GM23338 (cell line): ENCODE measurements around the gene DCAF16. TPM values are rescaled to one million over a fixed set of nuclear protein-coding genes. Genes with fewer than 3 reads are reported as not detected.

ENCODE experiments used
- ATAC-seq: fragments of 200-7000 bp; cut with Tn5 transposase; 3 replicates; pipeline ENCODE4 v1.9.1; 2020
- DNase-seq: peaks from one replicate; pipeline ENCODE4 v3.0.0-alpha.2; 2015; ENCODE audit warnings: low spot score
- H2AFZ ChIP-seq: fragments of 200-600 bp; sonication (generic); 2 replicates; pipeline ENCODE4 v1.8.0; 2016; ENCODE audit warnings: antibody characterized with exemption, mild to moderate bottlenecking, moderate library complexity
- H3F3A ChIP-seq: fragments of 200-600 bp; sonication (generic); replicated peaks from 2 replicates; pipeline ENCODE4 v1.8.0; 2017; ENCODE audit warnings: antibody characterized with exemption, mixed run types, low read depth
- H3K27ac ChIP-seq: fragments of 200-600 bp; sonication (generic); 2 replicates; pipeline ENCODE4 v1.6.1; 2016; ENCODE audit warnings: low read depth
- H3K27me3 ChIP-seq: fragments of 200-600 bp; sonication (generic); 2 replicates; pipeline ENCODE4 v1.8.0; 2016; ENCODE audit warnings: mild to moderate bottlenecking, mixed run types, moderate library complexity; ENCODE audit not compliant: insufficient read depth
- H3K36me3 ChIP-seq: fragments of 200-600 bp; sonication (generic); 2 replicates; pipeline ENCODE4 v1.8.0; 2016; ENCODE audit warnings: mild to moderate bottlenecking; ENCODE audit not compliant: insufficient read depth
- H3K4me1 ChIP-seq: fragments of 200-600 bp; sonication (generic); 2 replicates; pipeline ENCODE4 v1.8.0; 2016; ENCODE audit warnings: mild to moderate bottlenecking, moderate library complexity; ENCODE audit not compliant: insufficient read depth
- H3K4me2 ChIP-seq: fragments of 200-600 bp; sonication (generic); 2 replicates; pipeline ENCODE4 v1.7.1; 2017; ENCODE audit warnings: mixed run types
- H3K4me3 ChIP-seq: fragments of 200-600 bp; sonication (generic); 2 replicates; pipeline ENCODE4 v1.6.1; 2016; ENCODE audit warnings: mixed run types
- H3K79me2 ChIP-seq: fragments of 200-600 bp; sonication (generic); replicated peaks from 2 replicates; pipeline ENCODE4 v1.8.0; 2017; ENCODE audit warnings: mild to moderate bottlenecking; ENCODE audit not compliant: insufficient read depth
- H3K9me2 ChIP-seq: fragments of 200-600 bp; sonication (generic); 2 replicates; pipeline ENCODE4 v1.8.0; 2017; ENCODE audit not compliant: insufficient read depth
- H4K20me1 ChIP-seq: fragments of 200-600 bp; sonication (generic); replicated peaks from 2 replicates; pipeline ENCODE4 v1.8.0; 2017; ENCODE audit warnings: mild to moderate bottlenecking; ENCODE audit not compliant: insufficient read depth
- H3K27ac Mint-ChIP-seq: 2 replicates; pipeline ENCODE4 v1.8.0; 2020; ENCODE audit warnings: inconsistent platforms, mild to moderate bottlenecking, moderate library complexity, mixed read lengths
- H3K27me3 Mint-ChIP-seq: 3 replicates; pipeline ENCODE4 v1.8.0; 2022; ENCODE audit warnings: low read depth, mild to moderate bottlenecking, moderate library complexity, mixed read lengths, inconsistent platforms; ENCODE audit not compliant: insufficient read depth, poor library complexity
- H3K36me3 Mint-ChIP-seq: 3 replicates; pipeline ENCODE4 v1.8.0; 2021; ENCODE audit warnings: low read depth, mild to moderate bottlenecking, inconsistent platforms, moderate library complexity, mixed read lengths
- H3K4me1 Mint-ChIP-seq: 3 replicates; pipeline ENCODE4 v1.8.0; 2020; ENCODE audit warnings: mild to moderate bottlenecking, inconsistent platforms, mixed read lengths
- H3K4me3 Mint-ChIP-seq: 3 replicates; pipeline ENCODE4 v1.8.0; 2021; ENCODE audit warnings: moderate library complexity, mild to moderate bottlenecking, inconsistent platforms, mixed read lengths
- H3K9me3 Mint-ChIP-seq: 3 replicates; pipeline ENCODE4 v1.8.0; 2020; ENCODE audit warnings: moderate library complexity, mild to moderate bottlenecking, inconsistent platforms, mixed read lengths
- CREB1 ChIP-seq: fragments of 250-450 bp; sonication (Bioruptor Pico); IDR thresholded peaks from 2 replicates; pipeline ENCODE4 v1.5.0; 2020; ENCODE audit warnings: low read depth, mild to moderate bottlenecking, moderate library complexity
- EZH2 ChIP-seq: fragments of 200-600 bp; sonication (generic); IDR thresholded peaks from one replicate; pipeline ENCODE4 v1.8.0; 2017; ENCODE audit warnings: antibody characterized with exemption, mild to moderate bottlenecking, low read depth; ENCODE audit not compliant: unreplicated experiment
- EZH2phosphoT487 ChIP-seq: fragments of 200-600 bp; sonication (generic); IDR thresholded peaks from one replicate; pipeline ENCODE4 v1.8.1; 2018; ENCODE audit warnings: antibody characterized with exemption; ENCODE audit not compliant: unreplicated experiment
- JUNB ChIP-seq: IDR thresholded peaks from one replicate; pipeline ENCODE4 v1.6.1; 2016; ENCODE audit warnings: antibody characterized with exemption; ENCODE audit not compliant: unreplicated experiment
- NANOG ChIP-seq: IDR thresholded peaks from 2 replicates; pipeline ENCODE4 v1.6.1; 2016; ENCODE audit warnings: antibody characterized with exemption, borderline replicate concordance
- POLR2AphosphoS5 ChIP-seq: IDR thresholded peaks from 2 replicates; pipeline ENCODE4 v1.6.1; 2016; ENCODE audit warnings: antibody characterized with exemption, low read depth
- STAT1 ChIP-seq: IDR thresholded peaks from one replicate; pipeline ENCODE4 v1.6.1; 2016; ENCODE audit warnings: antibody characterized with exemption; ENCODE audit not compliant: unreplicated experiment
- ZNF114 ChIP-seq: fragments of 250-450 bp; sonication (Bioruptor Pico); IDR thresholded peaks from 2 replicates; pipeline ENCODE4 v1.5.0; 2020; ENCODE audit warnings: mild to moderate bottlenecking, moderate library complexity
- ZNF331 ChIP-seq: fragments of 250-450 bp; sonication (Bioruptor Pico); IDR thresholded peaks from 2 replicates; pipeline ENCODE4 v1.5.0; 2020; ENCODE audit warnings: low read depth, mild to moderate bottlenecking, moderate library complexity
- polyA plus RNA-seq: library from polyadenylated mRNA; unstranded; fragments of >200 nt; fragmentation: Nextera tagmentation; extraction: Ambion mirVana; gene quantifications from 2 replicates; pipeline ENCODE4 v1.2.1, GENCODE V29; 2016
- total RNA-seq: library from RNA; depleted of rRNA; stranded (reverse); fragments of >200 nt; shearing (Covaris generic); gene quantifications from 2 replicates; pipeline ENCODE4 v1.2.3, GENCODE V29; 2014
- TF ChIP-seq, protein P1 (sequence below): IDR thresholded peaks from 2 replicates; pipeline ENCODE4 v1.6.1; 2016; ENCODE audit warnings: antibody characterized with exemption
- TF ChIP-seq, protein P2 (sequence below): IDR thresholded peaks from one replicate; pipeline ENCODE4 v1.6.1; 2018; ENCODE audit warnings: antibody characterized with exemption; ENCODE audit not compliant: unreplicated experiment
- TF ChIP-seq, protein P3 (sequence below): fragments of 250-450 bp; sonication (Bioruptor Pico); IDR thresholded peaks from 2 replicates; pipeline ENCODE4 v1.5.0; 2020; ENCODE audit warnings: mild to moderate bottlenecking, moderate library complexity

DCAF16 gene
- total and polyA plus RNA-seq, 2 experiments from 2014 or later = 28.7 to 46.3 TPM

DNA sequence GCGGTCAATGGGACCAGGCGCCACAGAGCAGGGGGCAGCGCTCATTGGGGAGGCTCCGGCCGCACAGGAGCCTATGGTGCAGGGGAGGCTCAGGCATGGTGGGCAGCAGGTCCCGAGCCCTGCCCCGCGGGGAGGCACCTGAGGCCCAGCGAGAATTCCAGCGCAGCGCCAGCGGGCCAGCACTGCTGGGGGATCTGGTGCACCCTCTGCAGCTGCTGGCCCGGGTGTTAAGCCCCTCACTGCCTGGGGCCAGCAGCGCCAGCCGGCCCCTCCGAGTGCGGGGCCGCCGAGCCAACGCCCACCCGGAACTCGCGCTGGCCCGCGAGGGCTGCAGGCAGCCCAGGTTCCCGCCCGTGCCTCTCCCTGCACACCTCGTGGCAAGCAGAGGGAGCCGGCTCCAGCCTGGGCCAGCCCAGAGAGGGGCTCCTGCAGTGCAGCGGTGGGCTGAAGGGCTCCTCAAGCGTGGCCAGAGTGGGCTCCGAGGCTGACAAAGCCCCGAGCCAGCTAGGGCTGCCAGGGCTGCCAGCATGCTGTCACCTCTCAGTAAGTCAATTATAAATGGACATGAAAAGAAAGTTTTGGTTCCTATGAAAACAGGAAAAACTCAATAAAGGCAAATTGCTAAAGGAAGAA, 43.6 kb downstream of the DCAF16 start (continued):
- TF ChIP-seq, protein P1, sequence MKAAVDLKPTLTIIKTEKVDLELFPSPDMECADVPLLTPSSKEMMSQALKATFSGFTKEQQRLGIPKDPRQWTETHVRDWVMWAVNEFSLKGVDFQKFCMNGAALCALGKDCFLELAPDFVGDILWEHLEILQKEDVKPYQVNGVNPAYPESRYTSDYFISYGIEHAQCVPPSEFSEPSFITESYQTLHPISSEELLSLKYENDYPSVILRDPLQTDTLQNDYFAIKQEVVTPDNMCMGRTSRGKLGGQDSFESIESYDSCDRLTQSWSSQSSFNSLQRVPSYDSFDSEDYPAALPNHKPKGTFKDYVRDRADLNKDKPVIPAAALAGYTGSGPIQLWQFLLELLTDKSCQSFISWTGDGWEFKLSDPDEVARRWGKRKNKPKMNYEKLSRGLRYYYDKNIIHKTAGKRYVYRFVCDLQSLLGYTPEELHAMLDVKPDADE = no peak
- TF ChIP-seq ZNF114 (CRISPR knock-in tag) = no peak

DNA sequence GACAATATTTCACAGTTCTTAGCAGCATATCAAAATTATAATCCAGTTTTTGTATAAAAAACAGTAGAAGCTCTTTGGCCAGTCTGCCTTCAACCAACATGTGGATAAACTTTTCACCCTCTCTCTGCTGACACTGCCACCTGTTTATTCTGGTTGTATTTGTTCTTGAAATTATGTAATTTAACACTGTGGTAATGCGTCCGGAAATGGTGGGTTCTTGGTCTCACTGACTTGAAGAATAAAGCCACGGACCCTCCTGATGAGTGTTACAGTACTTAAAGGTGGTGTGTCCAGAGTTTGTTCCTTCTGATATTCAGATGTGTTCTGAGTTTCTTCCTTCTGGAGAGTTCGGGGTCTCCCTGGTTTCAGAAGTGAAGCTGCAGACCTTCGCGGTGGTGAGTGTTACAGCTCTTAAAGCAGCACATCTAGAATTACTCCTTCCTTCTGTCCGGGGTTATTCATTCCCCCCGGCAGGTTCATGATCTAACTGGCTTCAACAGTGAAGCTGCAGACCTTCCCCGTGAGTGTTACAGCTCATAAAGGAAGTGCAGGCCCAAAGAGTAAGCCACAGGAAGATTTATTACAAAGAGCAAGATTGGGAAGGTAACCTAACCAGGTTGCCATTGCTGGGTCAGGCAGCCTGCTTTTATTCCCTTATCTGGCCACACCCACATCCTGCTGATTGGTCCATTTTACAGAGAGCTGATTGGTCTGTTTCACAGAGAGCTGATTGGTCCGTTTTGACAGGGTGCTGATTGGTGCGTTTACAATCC, 44.9 kb downstream of the DCAF16 start:
- H3K36me3 ChIP-seq = no peaks in the 10 kb centered on the region
- H3K4me2 ChIP-seq = no peak overlapping the region
- H3K27ac ChIP-seq = no peak overlapping the region
- H3K4me1 ChIP-seq = no peaks in the 10 kb centered on the region
- no peaks in the 10 kb centered on the region for H3K79me2 ChIP-seq
- no peak overlapping the region for H3K27ac Mint-ChIP-seq
- peaks cover 10% of the 10 kb centered on the region for H3K4me1 Mint-ChIP-seq
- no peak overlapping the region for H3K4me3 Mint-ChIP-seq
- ATAC-seq (no peak), DNase-seq (no peak)
- H4K20me1 ChIP-seq = no peaks in the 10 kb centered on the region
- no peaks in the 10 kb centered on the region for H3F3A ChIP-seq
- no peak overlapping the region for H3K4me3 ChIP-seq
- peaks cover 6% of the 10 kb centered on the region for H3K27me3 Mint-ChIP-seq
- no peak overlapping the region for H2AFZ ChIP-seq
- H3K9me2 ChIP-seq = no peaks in the 10 kb centered on the region
- H3K9me3 Mint-ChIP-seq = peaks cover 29% of the 10 kb centered on the region
- peaks cover 8% of the 10 kb centered on the region for H3K36me3 Mint-ChIP-seq
- H3K27me3 ChIP-seq = no peaks in the 10 kb centered on the region
- TF ChIP-seq, protein P2, sequence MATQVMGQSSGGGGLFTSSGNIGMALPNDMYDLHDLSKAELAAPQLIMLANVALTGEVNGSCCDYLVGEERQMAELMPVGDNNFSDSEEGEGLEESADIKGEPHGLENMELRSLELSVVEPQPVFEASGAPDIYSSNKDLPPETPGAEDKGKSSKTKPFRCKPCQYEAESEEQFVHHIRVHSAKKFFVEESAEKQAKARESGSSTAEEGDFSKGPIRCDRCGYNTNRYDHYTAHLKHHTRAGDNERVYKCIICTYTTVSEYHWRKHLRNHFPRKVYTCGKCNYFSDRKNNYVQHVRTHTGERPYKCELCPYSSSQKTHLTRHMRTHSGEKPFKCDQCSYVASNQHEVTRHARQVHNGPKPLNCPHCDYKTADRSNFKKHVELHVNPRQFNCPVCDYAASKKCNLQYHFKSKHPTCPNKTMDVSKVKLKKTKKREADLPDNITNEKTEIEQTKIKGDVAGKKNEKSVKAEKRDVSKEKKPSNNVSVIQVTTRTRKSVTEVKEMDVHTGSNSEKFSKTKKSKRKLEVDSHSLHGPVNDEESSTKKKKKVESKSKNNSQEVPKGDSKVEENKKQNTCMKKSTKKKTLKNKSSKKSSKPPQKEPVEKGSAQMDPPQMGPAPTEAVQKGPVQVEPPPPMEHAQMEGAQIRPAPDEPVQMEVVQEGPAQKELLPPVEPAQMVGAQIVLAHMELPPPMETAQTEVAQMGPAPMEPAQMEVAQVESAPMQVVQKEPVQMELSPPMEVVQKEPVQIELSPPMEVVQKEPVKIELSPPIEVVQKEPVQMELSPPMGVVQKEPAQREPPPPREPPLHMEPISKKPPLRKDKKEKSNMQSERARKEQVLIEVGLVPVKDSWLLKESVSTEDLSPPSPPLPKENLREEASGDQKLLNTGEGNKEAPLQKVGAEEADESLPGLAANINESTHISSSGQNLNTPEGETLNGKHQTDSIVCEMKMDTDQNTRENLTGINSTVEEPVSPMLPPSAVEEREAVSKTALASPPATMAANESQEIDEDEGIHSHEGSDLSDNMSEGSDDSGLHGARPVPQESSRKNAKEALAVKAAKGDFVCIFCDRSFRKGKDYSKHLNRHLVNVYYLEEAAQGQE = no peak
- TF ChIP-seq EZH2 (no peak), ZNF114 (CRISPR knock-in tag) (no peak), ZNF331 (CRISPR knock-in tag) (no peak), STAT1 (no peak), POLR2AphosphoS5 (no peak), EZH2phosphoT487 (no peak), JUNB (no peak), CREB1 (CRISPR knock-in tag) (no peak), NANOG (no peak)
- TF ChIP-seq, protein P3, sequence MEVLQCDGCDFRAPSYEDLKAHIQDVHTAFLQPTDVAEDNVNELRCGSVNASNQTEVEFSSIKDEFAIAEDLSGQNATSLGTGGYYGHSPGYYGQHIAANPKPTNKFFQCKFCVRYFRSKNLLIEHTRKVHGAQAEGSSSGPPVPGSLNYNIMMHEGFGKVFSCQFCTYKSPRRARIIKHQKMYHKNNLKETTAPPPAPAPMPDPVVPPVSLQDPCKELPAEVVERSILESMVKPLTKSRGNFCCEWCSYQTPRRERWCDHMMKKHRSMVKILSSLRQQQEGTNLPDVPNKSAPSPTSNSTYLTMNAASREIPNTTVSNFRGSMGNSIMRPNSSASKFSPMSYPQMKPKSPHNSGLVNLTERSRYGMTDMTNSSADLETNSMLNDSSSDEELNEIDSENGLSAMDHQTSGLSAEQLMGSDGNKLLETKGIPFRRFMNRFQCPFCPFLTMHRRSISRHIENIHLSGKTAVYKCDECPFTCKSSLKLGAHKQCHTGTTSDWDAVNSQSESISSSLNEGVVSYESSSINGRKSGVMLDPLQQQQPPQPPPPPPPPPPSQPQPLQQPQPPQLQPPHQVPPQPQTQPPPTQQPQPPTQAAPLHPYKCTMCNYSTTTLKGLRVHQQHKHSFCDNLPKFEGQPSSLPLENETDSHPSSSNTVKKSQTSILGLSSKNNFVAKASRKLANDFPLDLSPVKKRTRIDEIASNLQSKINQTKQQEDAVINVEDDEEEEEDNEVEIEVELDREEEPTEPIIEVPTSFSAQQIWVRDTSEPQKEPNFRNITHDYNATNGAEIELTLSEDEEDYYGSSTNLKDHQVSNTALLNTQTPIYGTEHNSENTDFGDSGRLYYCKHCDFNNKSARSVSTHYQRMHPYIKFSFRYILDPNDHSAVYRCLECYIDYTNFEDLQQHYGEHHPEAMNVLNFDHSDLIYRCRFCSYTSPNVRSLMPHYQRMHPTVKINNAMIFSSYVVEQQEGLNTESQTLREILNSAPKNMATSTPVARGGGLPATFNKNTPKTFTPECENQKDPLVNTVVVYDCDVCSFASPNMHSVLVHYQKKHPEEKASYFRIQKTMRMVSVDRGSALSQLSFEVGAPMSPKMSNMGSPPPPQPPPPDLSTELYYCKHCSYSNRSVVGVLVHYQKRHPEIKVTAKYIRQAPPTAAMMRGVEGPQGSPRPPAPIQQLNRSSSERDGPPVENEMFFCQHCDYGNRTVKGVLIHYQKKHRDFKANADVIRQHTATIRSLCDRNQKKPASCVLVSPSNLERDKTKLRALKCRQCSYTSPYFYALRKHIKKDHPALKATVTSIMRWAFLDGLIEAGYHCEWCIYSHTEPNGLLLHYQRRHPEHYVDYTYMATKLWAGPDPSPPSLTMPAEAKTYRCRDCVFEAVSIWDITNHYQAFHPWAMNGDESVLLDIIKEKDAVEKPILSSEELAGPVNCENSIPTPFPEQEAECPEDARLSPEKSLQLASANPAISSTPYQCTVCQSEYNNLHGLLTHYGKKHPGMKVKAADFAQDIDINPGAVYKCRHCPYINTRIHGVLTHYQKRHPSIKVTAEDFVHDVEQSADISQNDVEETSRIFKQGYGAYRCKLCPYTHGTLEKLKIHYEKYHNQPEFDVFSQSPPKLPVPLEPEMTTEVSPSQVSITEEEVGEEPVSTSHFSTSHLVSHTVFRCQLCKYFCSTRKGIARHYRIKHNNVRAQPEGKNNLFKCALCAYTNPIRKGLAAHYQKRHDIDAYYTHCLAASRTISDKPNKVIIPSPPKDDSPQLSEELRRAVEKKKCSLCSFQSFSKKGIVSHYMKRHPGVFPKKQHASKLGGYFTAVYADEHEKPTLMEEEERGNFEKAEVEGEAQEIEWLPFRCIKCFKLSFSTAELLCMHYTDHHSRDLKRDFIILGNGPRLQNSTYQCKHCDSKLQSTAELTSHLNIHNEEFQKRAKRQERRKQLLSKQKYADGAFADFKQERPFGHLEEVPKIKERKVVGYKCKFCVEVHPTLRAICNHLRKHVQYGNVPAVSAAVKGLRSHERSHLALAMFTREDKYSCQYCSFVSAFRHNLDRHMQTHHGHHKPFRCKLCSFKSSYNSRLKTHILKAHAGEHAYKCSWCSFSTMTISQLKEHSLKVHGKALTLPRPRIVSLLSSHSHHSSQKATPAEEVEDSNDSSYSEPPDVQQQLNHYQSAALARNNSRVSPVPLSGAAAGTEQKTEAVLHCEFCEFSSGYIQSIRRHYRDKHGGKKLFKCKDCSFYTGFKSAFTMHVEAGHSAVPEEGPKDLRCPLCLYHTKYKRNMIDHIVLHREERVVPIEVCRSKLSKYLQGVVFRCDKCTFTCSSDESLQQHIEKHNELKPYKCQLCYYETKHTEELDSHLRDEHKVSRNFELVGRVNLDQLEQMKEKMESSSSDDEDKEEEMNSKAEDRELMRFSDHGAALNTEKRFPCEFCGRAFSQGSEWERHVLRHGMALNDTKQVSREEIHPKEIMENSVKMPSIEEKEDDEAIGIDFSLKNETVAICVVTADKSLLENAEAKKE (CRISPR knock-in tag) = no peak
- TF ChIP-seq, protein P1 = no peak
